ENCODE data around the gene ZNF681.
"Not testable (repeated sequence)": the region's sequence is repeated elsewhere in the genome, so short reads cannot be mapped to it uniquely, and the experiment has no call there.

ZNF681 gene

DNA sequence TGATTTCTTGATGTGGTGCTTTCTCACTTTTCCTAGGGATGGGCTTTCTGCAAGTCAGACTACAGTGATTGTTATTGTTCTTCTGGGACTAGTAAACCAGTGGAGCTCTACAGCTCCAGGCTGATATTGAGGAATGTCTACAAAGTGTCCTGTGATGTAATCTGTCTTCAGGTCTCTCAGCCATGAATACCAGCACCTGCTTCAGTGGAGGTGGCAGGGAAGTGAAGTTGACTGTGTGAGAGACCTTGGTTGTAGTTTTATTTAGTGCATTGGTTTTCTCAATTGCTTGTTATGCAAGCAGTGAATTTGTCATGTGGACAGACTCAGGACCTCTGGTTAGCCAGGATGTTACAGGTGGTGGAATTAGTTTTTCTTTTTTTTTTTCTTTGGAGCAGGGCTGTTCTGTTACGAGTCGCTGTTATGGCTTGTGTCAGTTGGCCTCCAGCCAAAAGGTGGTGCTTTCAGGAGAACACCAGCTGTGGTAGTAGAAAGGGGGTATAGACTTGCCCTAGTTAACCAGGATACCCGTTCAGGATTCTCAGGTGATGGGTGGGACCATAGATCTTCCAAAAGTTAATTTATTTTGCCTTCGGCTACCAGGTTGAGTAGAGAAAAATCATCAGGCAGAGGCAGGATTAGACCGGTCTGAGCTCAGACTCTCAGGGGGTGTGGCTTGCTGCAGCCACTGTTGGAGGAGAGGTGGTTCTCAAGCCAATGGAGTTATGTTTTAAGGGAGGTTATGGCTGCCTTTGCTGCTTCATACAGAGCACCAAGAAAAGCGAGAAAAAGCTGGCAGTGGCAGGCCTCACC is 59.8 kb downstream of the ZNF681 start:
- in situ Hi-C loops (cut with MboI; ENCODE audit: low sequenced_read_pairs) = no loop called here

DNA sequence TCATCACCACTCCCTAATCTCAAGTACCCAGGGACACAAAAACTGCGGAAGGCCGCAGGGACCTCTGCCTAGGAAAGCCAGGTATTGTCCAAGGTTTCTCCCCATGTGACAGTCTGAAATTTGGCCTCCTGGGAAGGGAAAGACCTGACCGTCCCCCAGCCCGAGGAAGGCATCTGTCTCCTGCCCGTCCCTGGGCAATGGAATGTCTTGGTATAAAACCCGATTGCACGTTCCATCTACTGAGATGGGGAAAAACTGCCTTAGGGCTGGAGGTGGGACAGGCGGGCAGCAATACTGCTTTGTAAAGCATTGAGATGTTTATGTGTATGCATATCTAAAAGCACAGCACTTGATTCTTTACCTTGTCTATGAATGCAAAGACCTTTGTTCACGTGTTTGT is 65.8 kb downstream of the ZNF681 start:
- in situ Hi-C loops (cut with MboI; ENCODE audit: low sequenced_read_pairs) = not testable (repeated sequence)
